MCF 10A (cell line): ENCODE results near the gene MAP1LC3B2. TPM values are rescaled to one million over a fixed set of nuclear protein-coding genes. Genes with fewer than 3 reads are reported as not detected.

Experiments used
- BruUV-seq: library from RNA; stranded (reverse); fragments of 400-500 nt; replicated peaks from 2 replicates; lab custom pipeline; 2021; lab: Mats Ljungman, UMichigan
- CTCF ChIA-PET: fragments of 300-600 bp; sonication (Branson Sonifier 250); formaldehyde crosslinking; extraction: SDS; loops from one replicate; lab custom pipeline; 2021; ENCODE audit warnings: antibody characterized with exemption, inconsistent platforms; lab: Yijun Ruan, JAX
- POLR2A ChIA-PET: fragments of 300-600, 350-650 bp; sonication (Branson Sonifier 250); formaldehyde crosslinking; extraction: SDS; loops from one replicate; lab custom pipeline; 2020; ENCODE audit warnings: antibody characterized with exemption, inconsistent platforms; lab: Yijun Ruan, JAX
- DNase-seq: peaks from one replicate; pipeline ENCODE4 v3.0.0-alpha.2; 2018; ENCODE audit not compliant: unreplicated experiment
- H3K27ac Mint-ChIP-seq: one replicate; pipeline ENCODE4 v1.8.0; 2022; ENCODE audit warnings: mild to moderate bottlenecking, low read depth, mixed read lengths; ENCODE audit not compliant: unreplicated experiment
- H3K27me3 Mint-ChIP-seq: one replicate; pipeline ENCODE4 v1.8.0; 2022; ENCODE audit warnings: mixed read lengths; ENCODE audit not compliant: insufficient read depth, unreplicated experiment
- H3K36me3 Mint-ChIP-seq: one replicate; pipeline ENCODE4 v1.8.0; 2022; ENCODE audit warnings: mild to moderate bottlenecking, moderate library complexity, mixed read lengths; ENCODE audit not compliant: insufficient read depth, unreplicated experiment
- H3K4me1 Mint-ChIP-seq: one replicate; pipeline ENCODE4 v1.8.0; 2022; ENCODE audit warnings: mixed read lengths; ENCODE audit not compliant: insufficient read depth, unreplicated experiment
- H3K4me3 Mint-ChIP-seq: one replicate; pipeline ENCODE4 v1.8.0; 2022; ENCODE audit warnings: mild to moderate bottlenecking, moderate library complexity, mixed read lengths; ENCODE audit not compliant: unreplicated experiment
- H3K9me3 Mint-ChIP-seq: one replicate; pipeline ENCODE4 v1.8.0; 2022; ENCODE audit warnings: mixed read lengths; ENCODE audit not compliant: unreplicated experiment
- intact Hi-C: fragments of 100-400 bp; cut with micrococcal nuclease; formaldehyde crosslinking; loops from 2 replicates; pipeline ENCODE4 v1.14.1; 2022
- total RNA-seq: library from RNA; stranded (reverse); gene quantifications from 2 replicates; pipeline ENCODE4 v1.2.3, GENCODE V29; 2022
- TF ChIP-seq, protein P1 (sequence below): fragments of 200-600 bp; IDR thresholded peaks from one replicate; pipeline ENCODE4 v1.8.0; 2022; ENCODE audit warnings: antibody characterized with exemption, mild to moderate bottlenecking; ENCODE audit not compliant: unreplicated experiment

MAP1LC3B2 gene
- total RNA-seq, 1 experiment from 2014 or later: 3.4 TPM

DNA sequence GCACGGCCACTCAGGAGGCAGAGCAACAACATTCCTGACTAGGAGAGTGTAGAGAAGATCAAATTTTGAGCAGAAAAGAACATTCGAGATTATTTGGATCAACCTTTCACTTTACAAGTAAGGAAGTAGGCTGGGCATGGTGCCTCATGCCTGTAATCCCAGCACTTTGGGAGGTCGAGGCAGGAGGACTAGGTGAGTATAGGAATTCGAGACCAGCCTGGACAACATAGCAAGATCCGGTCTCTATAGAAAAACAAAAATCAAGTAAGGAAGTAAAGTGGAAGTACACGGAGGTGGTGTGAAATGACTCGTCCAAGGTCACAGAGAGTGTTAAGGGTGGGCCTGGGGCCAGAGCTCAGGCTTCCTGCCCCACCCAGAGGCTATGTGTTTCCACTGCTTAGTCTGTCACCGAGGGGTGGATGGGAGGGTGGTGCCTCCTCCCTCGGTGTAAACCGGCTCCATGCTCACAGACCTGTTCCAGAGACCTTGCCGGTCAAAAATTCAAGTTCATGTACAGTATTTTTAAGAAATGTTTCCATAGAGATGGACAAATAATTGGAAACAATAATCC lies 51.9 kb downstream of the MAP1LC3B2 start:
- ChIA-PET CTCF (no interaction called here), POLR2A (no interaction called here)
- Mint-ChIP-seq H3K4me3 (no peak overlapping the region), H3K9me3 (no peaks in the 10 kb centered on the region), H3K27me3 (peaks cover 6% of the 10 kb centered on the region), H3K4me1 (no peaks in the 10 kb centered on the region), H3K27ac (no peak overlapping the region), H3K36me3 (no peaks in the 10 kb centered on the region)
- intact Hi-C loops: no loop called here
- TF ChIP-seq, protein P1, sequence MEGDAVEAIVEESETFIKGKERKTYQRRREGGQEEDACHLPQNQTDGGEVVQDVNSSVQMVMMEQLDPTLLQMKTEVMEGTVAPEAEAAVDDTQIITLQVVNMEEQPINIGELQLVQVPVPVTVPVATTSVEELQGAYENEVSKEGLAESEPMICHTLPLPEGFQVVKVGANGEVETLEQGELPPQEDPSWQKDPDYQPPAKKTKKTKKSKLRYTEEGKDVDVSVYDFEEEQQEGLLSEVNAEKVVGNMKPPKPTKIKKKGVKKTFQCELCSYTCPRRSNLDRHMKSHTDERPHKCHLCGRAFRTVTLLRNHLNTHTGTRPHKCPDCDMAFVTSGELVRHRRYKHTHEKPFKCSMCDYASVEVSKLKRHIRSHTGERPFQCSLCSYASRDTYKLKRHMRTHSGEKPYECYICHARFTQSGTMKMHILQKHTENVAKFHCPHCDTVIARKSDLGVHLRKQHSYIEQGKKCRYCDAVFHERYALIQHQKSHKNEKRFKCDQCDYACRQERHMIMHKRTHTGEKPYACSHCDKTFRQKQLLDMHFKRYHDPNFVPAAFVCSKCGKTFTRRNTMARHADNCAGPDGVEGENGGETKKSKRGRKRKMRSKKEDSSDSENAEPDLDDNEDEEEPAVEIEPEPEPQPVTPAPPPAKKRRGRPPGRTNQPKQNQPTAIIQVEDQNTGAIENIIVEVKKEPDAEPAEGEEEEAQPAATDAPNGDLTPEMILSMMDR: no peak
- BruUV-seq: no TSS peak
- no peak for DNase-seq

DNA sequence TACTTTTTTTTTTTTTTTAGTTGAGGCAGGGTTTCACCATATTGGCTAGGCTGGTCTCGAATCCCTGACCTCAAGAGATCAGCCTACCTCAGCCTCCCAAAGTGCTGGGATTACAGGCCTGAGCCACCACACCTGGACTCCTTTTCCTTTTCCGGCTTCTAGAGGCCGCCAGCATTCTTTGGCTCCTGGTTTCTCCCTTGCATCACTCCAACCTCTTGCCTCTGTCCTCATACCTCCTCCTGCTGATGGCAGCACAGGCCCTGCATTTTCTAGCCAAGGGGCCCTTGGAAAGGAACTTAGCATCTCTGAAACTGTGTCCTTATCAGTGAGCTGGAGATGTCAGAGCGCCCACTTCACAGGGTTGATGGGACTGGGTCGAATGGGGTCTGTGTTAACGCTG lies 53.3 kb downstream of the MAP1LC3B2 start:
- no peaks in the 10 kb centered on the region for H3K9me3 Mint-ChIP-seq
- H3K36me3 Mint-ChIP-seq: no peaks in the 10 kb centered on the region
- no peak overlapping the region for H3K4me3 Mint-ChIP-seq
- H3K27ac Mint-ChIP-seq: no peak overlapping the region
- H3K27me3 Mint-ChIP-seq: no peaks in the 10 kb centered on the region
- no peak for DNase-seq
- intact Hi-C loops: no loop called here
- no peaks in the 10 kb centered on the region for H3K4me1 Mint-ChIP-seq
- TF ChIP-seq, protein P1: no peak
- POLR2A ChIA-PET: no interaction called here
- CTCF ChIA-PET: interaction anchor here (0.6 to 1.0 kb wide), 3 partner anchors 12 to 449 kb away, joined by 3 read pairs; no protein-coding TSS in a partner anchor
- no TSS peak for BruUV-seq

DNA sequence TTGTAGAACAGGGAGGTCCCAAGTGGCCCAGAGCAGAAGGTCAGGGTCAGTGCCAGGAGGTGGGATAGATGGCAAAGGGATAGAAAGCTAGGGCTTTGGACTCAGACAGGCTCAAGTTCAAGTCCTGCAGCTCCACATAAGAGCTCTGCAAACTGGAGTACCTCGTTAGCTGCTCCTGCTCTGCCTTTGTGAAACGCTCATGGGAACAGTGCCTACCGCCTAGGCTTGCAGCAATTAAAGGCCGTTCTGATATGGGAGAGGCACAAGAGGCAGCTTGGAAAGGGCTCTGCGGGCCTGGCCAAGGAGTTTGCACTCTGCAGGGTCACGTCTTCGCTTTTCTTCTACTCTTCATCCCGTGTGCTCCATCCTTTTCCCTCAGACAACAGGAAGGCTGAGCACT lies 54.1 kb downstream of the MAP1LC3B2 start:
- no peaks in the 10 kb centered on the region for H3K27me3 Mint-ChIP-seq
- ChIA-PET POLR2A (no interaction called here), CTCF (no interaction called here)
- no peak for DNase-seq
- H3K9me3 Mint-ChIP-seq: no peaks in the 10 kb centered on the region
- no peak overlapping the region for H3K4me3 Mint-ChIP-seq
- H3K36me3 Mint-ChIP-seq: no peaks in the 10 kb centered on the region
- H3K27ac Mint-ChIP-seq: no peak overlapping the region
- H3K4me1 Mint-ChIP-seq: no peaks in the 10 kb centered on the region
- no TSS peak for BruUV-seq
- intact Hi-C loops: no loop called here
- TF ChIP-seq, protein P1: no peak

DNA sequence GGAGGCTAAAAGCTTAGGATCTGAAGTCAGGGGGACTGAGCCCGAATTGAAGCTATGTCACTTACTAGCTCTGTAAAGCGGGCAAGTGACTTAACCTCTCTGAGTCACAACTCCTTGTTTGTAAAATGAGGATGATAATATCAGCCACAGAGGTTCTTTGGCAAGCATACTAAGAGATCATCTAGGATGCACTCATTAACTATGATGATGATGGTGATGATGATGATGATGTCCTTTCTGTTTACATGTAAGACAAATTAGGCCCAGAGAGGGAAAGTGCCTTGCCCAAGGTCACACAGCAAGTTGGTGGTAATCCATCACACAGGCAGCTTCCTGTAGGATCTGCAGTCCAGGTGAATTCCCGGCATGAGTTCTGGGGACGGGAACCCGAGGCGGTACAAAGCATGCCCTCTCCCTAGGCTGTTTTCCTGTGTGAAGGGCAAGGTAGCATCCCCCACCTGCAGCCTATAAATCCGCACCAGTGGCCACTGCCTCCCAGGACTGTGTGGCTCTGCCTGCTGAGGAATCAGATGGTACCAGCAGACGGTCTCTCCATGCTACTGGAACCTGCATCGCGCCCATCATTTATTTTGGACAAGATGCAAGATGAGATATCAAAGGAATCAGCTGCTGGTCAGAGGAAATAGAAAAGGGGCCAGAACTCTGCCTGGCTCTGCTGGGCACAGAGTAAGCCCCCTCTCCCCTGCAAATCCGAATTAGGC lies 55.2 kb downstream of the MAP1LC3B2 start:
- intact Hi-C loops: no loop called here
- BruUV-seq: no TSS peak
- Mint-ChIP-seq H3K27me3 (peaks cover 7% of the 10 kb centered on the region), H3K27ac (no peak overlapping the region), H3K4me3 (no peak overlapping the region), H3K9me3 (no peaks in the 10 kb centered on the region), H3K36me3 (no peaks in the 10 kb centered on the region), H3K4me1 (no peaks in the 10 kb centered on the region)
- ChIA-PET POLR2A (no interaction called here), CTCF (interaction anchor here (0.6 kb wide), 1 partner anchor 12 kb away, joined by 4 read pairs; no protein-coding TSS in a partner anchor)
- TF ChIP-seq, protein P1: no peak
- DNase-seq: no peak
